B cell (primary cell): ENCODE results near the gene BIK.

Experiments used
- CTCF ChIP-seq: fragments of 200-600 bp; IDR thresholded peaks from one replicate; pipeline ENCODE4 v1.8.0; 2022; ENCODE audit warnings: antibody characterized with exemption, mild to moderate bottlenecking
- EZH2 ChIP-seq: IDR thresholded peaks from 2 replicates; pipeline ENCODE4 v1.6.1; 2012; ENCODE audit warnings: borderline replicate concordance, low read depth, mild to moderate bottlenecking, moderate library complexity, low read length; ENCODE audit not compliant: insufficient read depth, poor library complexity, severe bottlenecking

GRCh38 chr22:43092085-43092484 is 18.5 kb upstream of the BIK start:
- TF ChIP-seq CTCF (no peak), EZH2 (no peak)
